ENCODE results near the gene MAP3K21. TPM values are rescaled to one million over a fixed set of nuclear protein-coding genes. Genes with fewer than 3 reads are reported as not detected.

The MAP3K21 gene
- not detected in 2 replicates for total RNA-seq (2014; rRNA removed; shearing (Covaris generic))

DNA sequence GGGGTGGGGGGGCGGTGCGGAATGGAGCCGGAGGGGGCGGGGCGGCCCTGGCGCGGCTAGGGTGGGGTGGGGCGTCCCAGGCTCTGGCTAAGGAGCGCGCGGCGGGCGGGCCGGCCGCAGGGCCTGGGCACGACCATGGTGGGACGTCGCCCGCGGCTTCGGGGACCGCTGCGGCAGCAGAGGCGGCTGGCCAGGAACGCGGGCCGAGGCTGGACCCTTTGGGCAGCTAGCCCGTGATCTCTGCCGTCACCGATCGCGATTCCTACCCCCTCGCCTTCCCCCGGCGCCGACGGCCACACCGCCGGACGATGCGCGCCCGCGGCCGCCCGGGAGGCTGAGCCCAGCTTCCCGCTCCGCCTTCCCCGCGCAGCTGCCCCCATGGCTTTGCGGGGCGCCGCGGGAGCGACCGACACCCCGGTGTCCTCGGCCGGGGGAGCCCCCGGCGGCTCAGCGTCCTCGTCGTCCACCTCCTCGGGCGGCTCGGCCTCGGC, at the start of gene MAP3K21:
TSS of gene MAP3K21 (plus strand) at position 74 of the 491 bp plus-strand sequence. CDS start at position 379, 305 bp downstream.
- DNase-seq (ENCODE audit: low spot score) = no peak
- in situ Hi-C loops (cut with HindIII; ENCODE audit: low sequenced_read_pairs) = no loop called here

DNA sequence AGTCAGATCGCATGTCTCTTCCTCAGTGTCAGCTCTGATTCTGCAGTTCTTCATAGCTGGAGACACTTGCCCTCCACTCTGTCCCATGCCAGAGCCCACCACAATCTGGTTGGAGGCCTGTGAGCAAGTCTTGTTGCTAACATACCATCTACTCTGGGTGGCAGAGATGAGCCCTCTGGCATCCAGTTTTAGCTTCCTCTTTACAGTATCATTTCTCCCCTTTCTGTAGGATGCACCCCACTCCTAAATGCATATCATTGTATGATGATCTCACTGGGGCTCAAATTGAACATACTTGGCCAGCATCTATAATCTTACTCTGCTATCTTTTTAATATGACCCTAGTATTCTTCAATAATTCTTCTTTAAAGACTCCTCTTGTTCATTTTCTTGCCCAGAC, 48.9 kb upstream of the MAP3K21 start:
- no peak for DNase-seq (ENCODE audit: low spot score)
- in situ Hi-C loops (cut with HindIII; ENCODE audit: low sequenced_read_pairs) = no loop called here

DNA sequence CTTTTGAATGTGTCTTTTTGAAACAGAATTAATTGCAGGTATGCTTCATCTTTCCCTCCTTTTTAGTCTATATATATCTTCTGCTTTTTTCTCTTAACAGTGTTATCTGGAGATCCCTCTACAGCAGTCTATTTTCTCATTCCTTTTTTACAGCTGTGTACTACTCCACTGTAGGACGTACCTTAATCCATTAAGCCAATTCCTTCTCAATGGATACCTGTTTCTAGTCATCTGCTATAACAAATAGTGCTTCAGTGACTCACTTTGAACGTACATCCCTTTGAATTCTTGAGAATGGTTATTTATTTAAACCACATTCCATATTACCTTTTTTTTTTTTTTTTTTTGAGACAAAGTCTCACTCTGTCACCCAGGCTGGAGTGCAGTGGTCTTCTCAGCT, 47.6 kb upstream of the MAP3K21 start:
- in situ Hi-C loops (cut with HindIII; ENCODE audit: low sequenced_read_pairs) = no loop called here

DNA sequence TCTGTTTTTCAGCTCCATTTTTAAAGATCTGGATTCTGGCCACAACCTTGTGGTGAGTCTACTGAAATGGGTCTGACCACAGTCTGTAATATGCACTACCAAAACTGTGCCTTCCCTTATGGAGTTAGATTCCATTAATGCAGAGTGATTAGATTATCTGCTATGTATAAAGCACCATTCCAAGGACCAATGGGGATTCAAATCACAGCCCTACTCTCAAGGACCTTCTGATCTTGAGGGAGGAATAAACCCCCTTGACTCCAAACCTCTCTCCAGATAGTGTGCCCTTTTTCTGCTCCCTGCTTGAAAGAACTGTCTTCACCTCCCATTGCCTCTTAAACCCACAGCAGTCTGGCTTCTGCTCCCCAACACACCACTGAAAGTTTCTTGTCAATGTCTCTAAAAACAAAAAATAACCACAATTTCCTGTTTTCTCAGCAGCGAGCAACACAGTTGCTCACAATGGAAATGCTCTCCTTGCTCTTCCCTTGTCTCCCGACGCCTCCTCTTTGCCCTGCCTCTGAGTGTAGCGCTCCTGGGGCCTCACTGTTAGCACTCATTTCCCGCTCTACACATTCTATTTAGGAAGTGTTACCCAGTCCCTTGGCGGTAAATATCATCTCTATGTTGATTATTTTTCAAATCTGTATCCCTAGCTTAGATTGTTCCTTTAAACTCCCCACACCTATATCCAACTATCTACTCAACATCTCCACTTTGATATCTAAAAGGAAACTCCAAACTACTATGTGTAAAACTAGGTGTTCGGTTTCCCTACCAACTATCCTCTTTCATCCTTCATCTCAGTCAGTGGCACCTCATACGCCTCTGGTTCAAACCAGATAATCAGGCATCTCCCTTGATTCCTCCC, 45.6 kb upstream of the MAP3K21 start:
- no peak for DNase-seq (ENCODE audit: low spot score)
- in situ Hi-C loops (cut with HindIII; ENCODE audit: low sequenced_read_pairs) = no loop called here

More for the DNA sequence above, 47.6 kb upstream of the MAP3K21 start:
- no peak for DNase-seq (ENCODE audit: low spot score)

DNA sequence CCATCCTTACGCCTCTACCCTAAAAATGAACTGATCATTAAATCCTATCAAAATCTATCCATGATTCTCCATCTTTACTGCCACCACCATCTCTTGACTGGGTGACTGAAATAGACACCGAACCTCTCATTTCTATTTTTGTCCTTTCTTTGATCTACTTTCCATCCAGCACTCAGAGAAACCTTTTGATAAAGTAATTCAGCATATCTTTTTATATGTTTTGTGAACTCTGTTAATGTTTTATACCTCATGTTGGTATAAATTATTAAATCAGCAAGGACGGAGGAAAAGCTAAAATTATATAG, 45.0 kb upstream of the MAP3K21 start:
- in situ Hi-C loops (cut with HindIII; ENCODE audit: low sequenced_read_pairs) = no loop called here
- DNase-seq (ENCODE audit: low spot score) = no peak

DNA sequence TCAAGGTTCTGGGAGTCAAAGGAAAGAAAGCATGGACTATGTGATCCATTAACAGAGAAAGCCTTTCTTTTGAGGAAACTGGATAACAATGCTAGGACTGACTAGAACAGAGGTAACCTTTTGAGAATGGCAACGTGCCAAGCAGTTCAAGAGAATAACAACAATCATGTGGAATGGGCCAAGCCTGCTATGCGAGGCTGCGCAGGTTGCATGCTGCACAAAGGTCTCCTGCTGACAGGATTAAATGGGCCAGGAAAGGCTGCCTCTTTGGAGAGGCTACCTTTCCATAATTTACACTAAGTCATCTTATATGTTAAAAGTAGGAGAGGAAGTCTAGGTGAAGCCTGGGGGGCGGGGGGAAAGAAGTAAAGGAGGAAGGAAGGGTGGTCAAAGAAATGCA, 37.8 kb upstream of the MAP3K21 start:
- in situ Hi-C loops (cut with HindIII; ENCODE audit: low sequenced_read_pairs) = no loop called here
- peak; percentile 53 for DNase-seq (ENCODE audit: low spot score)

DNA sequence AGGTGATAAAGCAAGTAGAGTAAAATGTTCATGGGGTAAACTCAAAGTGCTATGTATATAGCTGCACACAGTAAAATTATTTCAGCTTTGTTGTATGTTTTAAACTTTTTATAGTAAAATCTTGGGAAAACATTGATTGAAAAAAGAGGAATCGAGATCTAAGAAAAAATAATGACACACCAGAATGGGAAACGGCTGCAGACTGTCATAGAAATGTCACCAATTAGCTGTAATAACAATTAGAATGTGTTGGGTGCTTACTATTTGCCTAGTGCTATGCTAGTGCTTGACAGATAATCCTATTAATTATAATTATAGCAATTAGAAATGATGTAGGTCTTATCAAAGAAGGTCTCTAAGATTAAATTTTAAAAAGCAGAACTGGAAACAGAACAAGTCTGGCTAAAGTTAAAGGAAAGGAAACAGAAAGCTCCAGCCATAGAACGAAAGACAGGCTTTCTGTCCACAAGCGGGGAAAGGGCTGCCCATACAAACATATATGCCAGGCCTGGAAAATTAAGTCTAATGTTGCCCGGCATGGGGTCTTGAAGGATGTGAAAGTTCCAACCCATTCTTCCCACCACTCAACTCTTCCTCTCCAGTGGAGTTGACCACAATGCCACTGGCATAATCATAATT, 37.0 kb upstream of the MAP3K21 start:
- in situ Hi-C loops (cut with HindIII; ENCODE audit: low sequenced_read_pairs) = no loop called here
- DNase-seq (ENCODE audit: low spot score) = no peak

DNA sequence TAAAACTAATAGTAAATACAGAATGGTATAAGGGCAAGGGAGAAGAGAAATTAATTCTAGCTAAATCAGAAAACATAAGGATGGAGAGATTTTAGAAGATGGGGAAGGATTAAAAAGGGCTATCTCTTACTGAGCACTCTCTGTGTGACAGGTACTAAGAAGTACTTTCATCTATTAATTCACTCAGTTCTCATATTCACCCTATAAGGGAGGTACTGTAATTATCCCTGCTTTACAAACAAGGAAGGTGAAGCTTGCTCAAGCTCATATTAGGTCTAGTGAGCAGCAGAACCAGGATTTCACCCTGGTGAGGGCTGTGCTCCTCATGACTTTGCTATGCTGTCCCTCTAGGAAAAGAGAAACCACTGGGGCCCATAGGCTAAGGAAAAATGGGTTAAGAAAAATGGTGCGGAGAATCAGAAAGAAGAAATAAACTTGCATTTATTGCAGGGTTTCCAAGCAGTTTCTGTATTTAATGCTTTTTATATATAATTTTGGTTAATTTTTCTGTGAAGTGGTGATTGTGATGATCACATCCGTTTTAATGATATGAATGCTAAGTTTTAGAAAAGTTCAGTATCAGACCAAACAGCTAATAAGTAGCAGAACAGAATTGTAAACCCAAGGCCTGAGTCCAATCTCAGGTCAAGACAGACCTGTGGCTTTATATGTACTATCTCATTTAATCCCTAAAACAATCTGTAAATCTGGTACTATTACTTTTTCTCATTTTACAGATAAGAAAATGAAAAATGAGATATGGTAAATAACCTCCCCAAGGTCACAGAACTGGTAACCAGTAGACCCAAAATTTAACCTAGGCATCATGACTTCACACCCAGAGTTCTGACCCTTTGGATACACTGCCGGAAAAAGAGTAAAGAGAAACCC, 33.7 kb upstream of the MAP3K21 start:
- DNase-seq (ENCODE audit: low spot score) = no peak
- in situ Hi-C loops (cut with HindIII; ENCODE audit: low sequenced_read_pairs) = no loop called here

DNA sequence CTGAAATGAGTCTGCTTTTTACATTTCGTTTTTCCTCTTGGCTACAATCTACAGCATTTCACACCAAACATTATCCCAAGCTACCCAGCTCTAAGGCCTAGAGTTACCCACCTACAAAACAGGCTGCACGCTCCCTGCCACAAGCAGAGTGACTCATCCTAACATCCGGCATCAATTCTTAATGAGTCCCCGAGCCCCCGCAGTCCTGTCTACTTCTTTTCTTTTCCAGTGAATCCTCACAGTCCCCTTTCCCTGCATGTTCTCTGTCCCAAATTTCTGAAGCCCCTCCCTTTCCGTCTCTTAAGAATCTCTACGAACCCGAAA, 32.6 kb upstream of the MAP3K21 start:
- in situ Hi-C loops (cut with HindIII; ENCODE audit: low sequenced_read_pairs) = no loop called here
- no peak for DNase-seq (ENCODE audit: low spot score)

DNA sequence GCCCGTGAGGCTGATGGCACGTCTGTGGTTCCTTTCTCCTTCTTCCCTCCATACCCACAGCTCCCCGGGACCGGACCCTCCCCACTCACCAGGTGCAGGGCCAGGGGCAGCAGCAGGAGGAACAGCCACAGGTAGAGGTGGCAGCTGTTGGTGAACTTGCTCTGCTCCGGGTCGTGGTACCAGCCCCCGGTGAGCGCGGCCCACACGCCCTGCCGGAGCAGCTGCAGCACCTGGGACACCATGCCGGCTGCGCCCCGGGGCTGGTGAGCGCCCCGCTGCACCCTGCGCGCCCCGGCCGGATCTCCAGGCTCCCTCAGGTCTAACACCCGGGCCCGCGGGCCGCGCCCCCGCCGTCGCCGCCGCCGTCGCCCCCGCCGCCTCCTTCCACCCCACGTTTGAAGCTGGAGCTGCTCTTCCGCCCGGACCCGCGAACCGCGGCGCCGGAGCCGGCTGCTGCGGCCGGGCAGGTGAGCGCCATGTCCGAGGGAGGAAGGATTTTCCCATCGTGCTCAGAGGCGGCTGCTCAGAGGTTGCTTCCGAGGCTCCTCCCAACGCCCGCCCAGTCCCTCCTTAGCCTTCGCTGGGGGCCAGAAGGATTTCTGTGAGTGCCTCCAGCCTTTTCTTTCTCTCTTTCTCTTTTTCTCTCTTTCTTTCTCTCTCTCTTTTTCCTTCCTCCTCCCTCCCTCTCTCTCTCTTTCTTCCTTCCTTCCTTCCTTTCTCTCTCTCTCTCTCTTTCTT, 32.1 kb upstream of the MAP3K21 start, which contains the start of gene PCNX2:
TSS of gene PCNX2 (minus strand) at position 489 of the 738 bp plus-strand sequence. CDS start at position 242, 247 bp downstream.
- DNase-seq (ENCODE audit: low spot score) = peak; percentile 90
- in situ Hi-C loops (cut with HindIII; ENCODE audit: low sequenced_read_pairs) = no loop called here

DNA sequence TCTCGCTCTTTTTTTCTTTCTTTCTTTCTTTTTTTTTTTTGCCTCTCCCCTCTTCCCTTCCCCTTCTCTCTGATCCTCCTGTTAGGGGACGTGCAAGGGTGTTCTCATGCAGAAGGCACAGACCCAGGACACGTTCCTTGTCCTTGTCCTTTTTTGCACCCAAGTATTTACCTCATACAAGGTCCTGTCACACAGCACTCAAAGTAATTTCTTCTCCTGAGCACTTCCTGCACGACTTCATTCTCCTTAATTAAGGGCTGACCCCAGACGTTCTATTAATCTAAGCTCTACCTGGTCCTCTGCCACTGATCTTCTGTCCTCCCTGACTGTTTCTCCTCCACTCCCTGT, 31.6 kb upstream of the MAP3K21 start:
- in situ Hi-C loops (cut with HindIII; ENCODE audit: low sequenced_read_pairs) = no loop called here

DNA sequence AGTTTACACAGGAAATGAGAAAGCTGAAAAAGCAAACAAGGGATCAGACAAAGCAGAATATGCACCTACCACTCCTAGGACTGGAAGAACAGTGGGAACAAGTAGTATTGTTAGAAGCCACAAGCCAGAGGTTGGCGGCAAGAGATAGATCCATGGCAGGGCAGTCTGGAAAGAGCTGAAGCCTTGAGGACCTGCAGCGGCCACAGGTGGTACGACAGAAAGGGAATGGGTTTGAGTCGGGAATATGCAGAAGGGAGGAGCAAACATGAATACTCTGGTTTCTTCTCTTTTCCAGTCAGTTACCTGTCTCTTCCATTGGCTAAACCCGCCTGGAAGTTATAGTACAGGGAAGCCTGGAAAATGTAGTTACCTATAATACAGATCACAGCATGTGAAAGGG, 28.1 kb upstream of the MAP3K21 start:
- in situ Hi-C loops (cut with HindIII; ENCODE audit: low sequenced_read_pairs) = no loop called here
- DNase-seq (ENCODE audit: low spot score) = no peak

More for the DNA sequence above, 31.6 kb upstream of the MAP3K21 start:
- DNase-seq (ENCODE audit: low spot score) = no peak

DNA sequence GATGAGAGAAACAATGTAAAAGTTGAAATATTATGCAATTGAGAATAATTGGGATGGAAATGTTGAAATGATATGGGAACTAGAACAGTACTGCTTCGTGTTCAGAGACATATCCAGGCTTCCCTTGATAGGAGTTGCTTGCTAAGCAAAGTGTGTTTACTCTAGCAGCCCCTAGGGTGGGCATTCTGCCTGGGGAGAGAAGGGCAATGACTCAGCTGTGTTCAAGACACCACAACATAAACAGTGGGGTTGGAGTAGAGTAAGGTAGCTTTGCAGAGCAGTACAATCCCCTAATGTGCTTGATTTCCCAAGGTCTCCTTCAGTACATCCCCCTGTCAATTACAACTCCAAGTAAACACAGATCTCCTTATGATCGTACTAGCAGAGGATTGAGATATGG, 27.2 kb upstream of the MAP3K21 start:
- no peak for DNase-seq (ENCODE audit: low spot score)
- in situ Hi-C loops (cut with HindIII; ENCODE audit: low sequenced_read_pairs) = no loop called here

DNA sequence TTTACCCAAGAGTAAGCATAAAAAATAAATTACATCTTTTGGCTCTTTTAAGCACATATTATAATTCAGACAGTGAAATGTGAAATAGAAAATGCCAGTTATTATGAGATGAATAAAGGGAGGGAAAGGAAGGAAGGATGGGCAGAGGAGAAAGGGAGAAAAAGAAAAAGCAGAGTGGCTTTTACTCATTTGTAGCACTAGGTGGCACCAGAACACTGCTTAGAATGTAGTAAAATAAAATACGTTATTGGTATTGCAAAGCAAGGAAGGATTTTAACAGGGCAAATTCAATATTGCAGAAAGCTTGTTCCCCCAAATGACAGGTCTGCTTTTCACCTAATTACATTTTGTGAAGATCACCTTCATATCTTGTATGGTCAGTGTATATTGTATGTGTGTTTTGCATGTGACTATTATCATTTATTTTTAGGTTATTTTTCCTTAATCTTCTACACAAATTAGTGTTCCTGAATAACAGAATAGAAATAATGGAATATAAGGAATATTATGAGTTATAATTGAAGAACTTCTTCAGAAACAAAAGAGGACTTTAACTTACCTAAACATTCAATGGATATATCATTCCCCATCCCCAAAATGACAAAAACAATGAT, 22.9 kb upstream of the MAP3K21 start:
- peak; percentile 67 for DNase-seq (ENCODE audit: low spot score)

DNA sequence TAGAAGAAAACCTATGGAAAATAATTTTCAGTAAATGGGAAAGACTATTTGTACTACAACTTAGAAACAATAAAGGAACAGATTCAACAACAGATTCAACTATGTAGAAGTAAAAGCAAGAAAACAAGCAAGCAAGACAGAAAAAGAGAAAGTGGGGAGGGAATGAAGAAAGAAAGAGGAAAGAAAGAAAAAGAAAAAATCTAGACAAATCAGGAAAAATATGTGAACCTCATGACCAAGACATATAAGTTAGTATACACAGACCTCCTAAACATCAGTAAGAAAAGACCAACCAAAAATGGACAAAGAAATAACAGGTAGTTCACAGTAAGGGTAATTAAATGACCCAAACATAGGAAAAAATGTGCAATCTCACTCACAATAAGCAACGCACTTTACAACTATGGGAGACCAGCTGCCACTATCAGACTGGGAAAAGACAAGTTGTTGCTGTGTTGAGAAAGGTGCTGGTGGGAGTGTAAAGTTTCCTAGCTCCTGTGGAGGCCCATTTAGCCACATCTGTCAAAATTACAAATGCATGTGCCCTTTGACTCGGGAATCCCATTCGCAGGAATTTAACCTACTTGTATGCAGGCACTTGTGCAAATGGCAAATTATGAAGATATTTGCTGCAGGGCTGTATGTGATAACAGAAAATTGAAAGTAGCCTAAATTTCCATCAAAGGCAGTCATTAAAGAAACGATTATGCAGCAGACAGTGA, 13.9 kb upstream of the MAP3K21 start:
- in situ Hi-C loops (cut with HindIII; ENCODE audit: low sequenced_read_pairs) = no loop called here

More for the DNA sequence above, 22.9 kb upstream of the MAP3K21 start:
- in situ Hi-C loops (cut with HindIII; ENCODE audit: low sequenced_read_pairs) = no loop called here

DNA sequence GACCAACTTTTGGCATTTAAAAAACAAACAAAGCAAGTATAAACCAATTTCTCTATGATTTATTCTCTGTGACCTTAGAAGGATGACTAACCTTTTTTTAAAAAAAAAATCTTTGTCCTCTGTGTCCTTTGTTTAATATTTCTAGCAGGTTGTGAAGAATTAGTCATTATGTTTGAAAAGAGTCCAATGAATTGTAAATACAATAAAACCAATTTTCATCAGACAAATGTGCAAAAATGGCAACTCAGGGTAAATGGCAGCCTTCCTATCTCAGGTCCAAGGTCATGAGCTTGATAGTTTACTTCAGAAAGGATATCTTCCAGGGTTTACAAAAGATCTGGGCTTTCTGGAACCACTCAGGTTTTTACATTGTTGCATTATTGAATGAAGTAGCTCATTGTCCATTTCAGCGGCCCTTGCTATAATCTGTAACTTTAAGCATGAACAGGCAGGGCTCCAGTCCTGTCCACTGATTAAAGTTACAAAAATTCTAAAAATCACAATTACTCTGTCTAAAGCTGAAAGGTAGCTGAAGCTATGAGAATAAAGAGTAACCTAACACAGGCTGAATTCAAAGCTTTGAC, 11.7 kb upstream of the MAP3K21 start:
- in situ Hi-C loops (cut with HindIII; ENCODE audit: low sequenced_read_pairs) = no loop called here
- DNase-seq (ENCODE audit: low spot score) = no peak

More for the DNA sequence above, 13.9 kb upstream of the MAP3K21 start:
- DNase-seq (ENCODE audit: low spot score) = no peak

DNA sequence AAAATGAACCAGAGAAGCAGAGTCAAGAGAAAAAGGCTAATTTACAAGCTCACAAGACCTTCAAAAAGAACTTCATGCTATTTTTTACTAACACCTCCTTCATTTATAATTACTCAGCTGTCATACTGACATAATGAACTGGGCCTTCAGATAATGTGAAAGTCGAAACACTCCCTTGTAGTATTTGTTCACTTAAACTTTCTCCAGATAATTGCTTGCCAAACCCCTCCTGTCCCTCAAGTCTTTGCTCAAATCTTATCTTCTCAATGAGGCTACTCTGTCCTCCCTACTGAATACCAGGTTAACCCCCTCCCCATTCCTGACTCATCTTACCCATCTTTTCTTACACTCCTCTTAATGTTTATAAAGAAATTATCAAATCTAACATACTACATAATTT, 11.1 kb upstream of the MAP3K21 start:
- in situ Hi-C loops (cut with HindIII; ENCODE audit: low sequenced_read_pairs) = no loop called here
- no peak for DNase-seq (ENCODE audit: low spot score)

DNA sequence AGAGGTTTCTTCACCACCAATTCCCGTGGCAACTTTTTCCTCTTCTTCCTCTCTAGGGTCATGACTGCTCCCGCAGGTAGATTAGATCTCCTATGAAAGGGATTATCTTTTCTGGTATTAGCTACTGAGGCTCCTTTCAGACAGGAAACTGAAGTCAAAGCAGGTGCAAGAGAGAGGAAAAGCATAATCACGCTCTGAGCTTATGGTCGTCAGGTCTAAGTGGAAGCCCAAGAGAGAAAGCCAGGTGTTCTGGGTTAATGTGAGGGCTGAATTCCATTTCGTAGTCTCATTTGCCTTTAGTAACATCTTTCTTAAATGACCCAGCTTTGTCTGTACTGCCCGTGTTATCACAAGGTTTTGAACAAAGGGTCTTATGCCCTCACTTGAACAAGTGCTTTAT, 8.3 kb upstream of the MAP3K21 start:
- in situ Hi-C loops (cut with HindIII; ENCODE audit: low sequenced_read_pairs) = no loop called here

More for the DNA sequence above, 8.3 kb upstream of the MAP3K21 start:
- no peak for DNase-seq (ENCODE audit: low spot score)

Measured in G401 (cell line).